K562 (cell line): ENCODE measurements around the gene FAM131C. TPM values are rescaled to one million over a fixed set of nuclear protein-coding genes. Genes with fewer than 3 reads are reported as not detected.

Source experiments
- KHSRP ChIP-seq: fragments of 450-650 bp; IDR thresholded peaks from 2 replicates; pipeline ENCODE4 v1.6.1; 2017
- MYBL2 ChIP-seq, 2 experiments: fragments of 450-650 bp in 1 of 2; sonication (generic) in 1 of 2; formaldehyde crosslinking in 1 of 2; IDR thresholded peaks; 2 replicates each; pipeline versions ENCODE4 v1.6.1 to v1.8.1; 2017 to 2022; ENCODE audit warnings: borderline replicate concordance in 1 of 2, inconsistent platforms in 1 of 2, low read depth in 1 of 2, mild to moderate bottlenecking in 1 of 2, missing genetic modification reagents in 1 of 2, moderate library complexity in 1 of 2
- NCOA4 ChIP-seq: fragments of 450-650 bp; IDR thresholded peaks from 2 replicates; pipeline ENCODE4 v1.6.1; 2018; ENCODE audit warnings: mild to moderate bottlenecking; ENCODE audit not compliant: partially characterized antibody
- NFIC ChIP-seq: fragments of 450-650 bp; IDR thresholded peaks from 2 replicates; pipeline ENCODE4 v1.6.1; 2017; ENCODE audit warnings: mild to moderate bottlenecking, inconsistent platforms
- NR2C2 ChIP-seq, 2 experiments: fragments of 200-800 bp in 1 of 2; sonication (Bioruptor generic) in 1 of 2; sonication (generic) in 1 of 2; formaldehyde crosslinking in 1 of 2; IDR thresholded peaks; 2 replicates each; pipeline versions ENCODE4 v1.6.1 to v1.8.0; 2016 to 2022; ENCODE audit warnings: mild to moderate bottlenecking in 1 of 2, missing compliant biosample characterization in 1 of 2, missing genetic modification characterization in 1 of 2, missing genetic modification reagents in 1 of 2
- POLR2AphosphoS2 ChIP-seq: IDR thresholded peaks from 2 replicates; pipeline ENCODE4 v1.6.1; 2012; ENCODE audit warnings: low read length, improper control_type of control experiment
- RHOXF2B ChIP-seq: fragments of 250-450 bp; sonication (Bioruptor Pico); conservative IDR thresholded peaks from 2 replicates; pipeline ENCODE4 v1.5.1; 2021
- SP1 ChIP-seq: sonication (generic); formaldehyde crosslinking; IDR thresholded peaks from 2 replicates; pipeline ENCODE4 v1.8.1; 2022; ENCODE audit warnings: mild to moderate bottlenecking, missing genetic modification reagents
- TCF7 ChIP-seq: sonication (generic); IDR thresholded peaks from 2 replicates; pipeline ENCODE4 v1.6.1; 2016; ENCODE audit warnings: antibody characterized with exemption, borderline replicate concordance
- WHSC1 ChIP-seq: IDR thresholded peaks from one replicate; pipeline ENCODE4 v1.6.1; 2012; ENCODE audit warnings: low read length, control low read depth, inconsistent platforms
- ZNF324 ChIP-seq: fragments of 250-450 bp; sonication (Bioruptor Pico); IDR thresholded peaks from 2 replicates; pipeline ENCODE4 v1.4.0; 2020; ENCODE audit warnings: mild to moderate bottlenecking
- ZNF347 ChIP-seq: fragments of 450-650 bp; formaldehyde crosslinking; IDR thresholded peaks from 2 replicates; pipeline ENCODE4 v1.4.0; 2020; ENCODE audit warnings: low read depth, mild to moderate bottlenecking, moderate library complexity
- polyA plus RNA-seq, 8 experiments: library from polyadenylated mRNA; depleted of rRNA in 4 of 8; stranded (reverse) in 5 of 8; unstranded in 3 of 8; fragments of >200 nt; fragmentation: Nextera tagmentation in 2 of 8; fragmentation: Illumina TruSeq in 1 of 8; extraction: Ambion mirVana in 2 of 8; extraction: Trizol in 1 of 8; gene quantifications; 2 replicates each; pipeline versions ENCODE4 v1.2.1 to v1.2.3, GENCODE V29; 2011 to 2014; ENCODE audit warnings: inconsistent platforms in 1 of 8, missing spikeins in 1 of 8
- total RNA-seq, 7 experiments: library from RNA; depleted of rRNA in 6 of 7; stranded (reverse); fragments of >200 nt in 6 of 7; fragmentation: Illumina TruSeq in 2 of 7; extraction: Trizol in 2 of 7; gene quantifications; 2 replicates each; pipeline versions ENCODE4 v1.2.1 to v1.2.3, GENCODE V29; 2011 to 2021; ENCODE audit warnings: low replicate concordance in 1 of 7
- TF ChIP-seq, protein P1 (sequence below): fragments of 450-650 bp; IDR thresholded peaks from 2 replicates; pipeline ENCODE4 v1.7.1; 2018; ENCODE audit warnings: mild to moderate bottlenecking, low read depth; ENCODE audit not compliant: partially characterized antibody
- TF ChIP-seq, protein P2 (sequence below): fragments of 450-650 bp; IDR thresholded peaks from 2 replicates; pipeline ENCODE4 v1.6.1; 2018; ENCODE audit warnings: mild to moderate bottlenecking, low read depth; ENCODE audit not compliant: partially characterized antibody
- TF ChIP-seq, protein P3 (sequence below): sonication (generic); formaldehyde crosslinking; IDR thresholded peaks from 2 replicates; pipeline ENCODE4 v1.9.0; 2022; ENCODE audit warnings: mild to moderate bottlenecking, missing genetic modification reagents
- TF ChIP-seq, protein P4 (sequence below): fragments of 450-650 bp; IDR thresholded peaks from 2 replicates; pipeline ENCODE4 v1.6.1; 2016; ENCODE audit warnings: borderline replicate concordance
- TF ChIP-seq, protein P5 (sequence below): IDR thresholded peaks from 3 replicates; pipeline ENCODE4 v1.6.1; 2011; ENCODE audit warnings: borderline replicate concordance, mild to moderate bottlenecking, moderate library complexity; ENCODE audit not compliant: insufficient read length; ENCODE audit errors: extremely low read depth

FAM131C gene
- total and polyA plus RNA-seq, 9 of the 15 experiments (the other 6 are each of a cell fraction or from before 2014, with no cell fraction given) = 0.10 to 0.29 (median 0.16) TPM; not detected in 6

DNA sequence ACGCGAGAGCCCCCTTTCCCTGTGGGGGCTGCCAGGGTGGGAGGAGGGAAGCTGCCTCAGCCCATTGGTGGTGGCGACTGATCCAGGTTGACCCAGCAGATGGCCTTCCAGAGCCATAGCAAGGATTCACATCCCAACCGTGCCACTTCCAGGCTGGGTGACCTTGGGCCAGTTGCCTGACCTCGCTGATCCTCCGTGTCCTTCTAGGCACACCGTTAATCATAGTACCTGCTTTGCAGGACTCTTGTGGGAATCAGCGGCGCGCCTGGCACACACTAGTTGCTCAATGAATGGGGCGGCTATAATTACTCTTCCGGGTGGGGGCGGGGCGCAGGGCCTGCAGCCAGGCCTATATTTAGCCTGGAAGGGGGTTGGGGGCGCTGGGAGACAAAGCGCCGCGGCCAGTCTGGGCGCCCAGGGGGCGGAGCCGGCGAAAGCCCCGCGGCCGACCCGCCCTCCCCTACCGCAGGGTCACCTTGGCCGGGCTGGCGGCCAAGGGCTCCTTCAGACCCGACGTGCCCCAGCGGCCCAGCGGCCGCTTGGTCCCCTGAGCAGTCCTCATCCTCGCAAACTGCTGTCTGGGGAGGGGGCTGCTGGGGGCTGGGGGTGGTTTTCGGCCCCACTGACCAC is 60.7 kb downstream of the FAM131C start (continued):
- TF ChIP-seq NFIC = peak; percentile 70
- no peak for TF ChIP-seq ZNF347
- no peak for TF ChIP-seq WHSC1
- TF ChIP-seq, protein P1, sequence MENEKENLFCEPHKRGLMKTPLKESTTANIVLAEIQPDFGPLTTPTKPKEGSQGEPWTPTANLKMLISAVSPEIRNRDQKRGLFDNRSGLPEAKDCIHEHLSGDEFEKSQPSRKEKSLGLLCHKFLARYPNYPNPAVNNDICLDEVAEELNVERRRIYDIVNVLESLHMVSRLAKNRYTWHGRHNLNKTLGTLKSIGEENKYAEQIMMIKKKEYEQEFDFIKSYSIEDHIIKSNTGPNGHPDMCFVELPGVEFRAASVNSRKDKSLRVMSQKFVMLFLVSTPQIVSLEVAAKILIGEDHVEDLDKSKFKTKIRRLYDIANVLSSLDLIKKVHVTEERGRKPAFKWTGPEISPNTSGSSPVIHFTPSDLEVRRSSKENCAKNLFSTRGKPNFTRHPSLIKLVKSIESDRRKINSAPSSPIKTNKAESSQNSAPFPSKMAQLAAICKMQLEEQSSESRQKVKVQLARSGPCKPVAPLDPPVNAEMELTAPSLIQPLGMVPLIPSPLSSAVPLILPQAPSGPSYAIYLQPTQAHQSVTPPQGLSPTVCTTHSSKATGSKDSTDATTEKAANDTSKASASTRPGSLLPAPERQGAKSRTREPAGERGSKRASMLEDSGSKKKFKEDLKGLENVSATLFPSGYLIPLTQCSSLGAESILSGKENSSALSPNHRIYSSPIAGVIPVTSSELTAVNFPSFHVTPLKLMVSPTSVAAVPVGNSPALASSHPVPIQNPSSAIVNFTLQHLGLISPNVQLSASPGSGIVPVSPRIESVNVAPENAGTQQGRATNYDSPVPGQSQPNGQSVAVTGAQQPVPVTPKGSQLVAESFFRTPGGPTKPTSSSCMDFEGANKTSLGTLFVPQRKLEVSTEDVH = no peak
- no peak for TF ChIP-seq TCF7
- TF ChIP-seq, protein P2, sequence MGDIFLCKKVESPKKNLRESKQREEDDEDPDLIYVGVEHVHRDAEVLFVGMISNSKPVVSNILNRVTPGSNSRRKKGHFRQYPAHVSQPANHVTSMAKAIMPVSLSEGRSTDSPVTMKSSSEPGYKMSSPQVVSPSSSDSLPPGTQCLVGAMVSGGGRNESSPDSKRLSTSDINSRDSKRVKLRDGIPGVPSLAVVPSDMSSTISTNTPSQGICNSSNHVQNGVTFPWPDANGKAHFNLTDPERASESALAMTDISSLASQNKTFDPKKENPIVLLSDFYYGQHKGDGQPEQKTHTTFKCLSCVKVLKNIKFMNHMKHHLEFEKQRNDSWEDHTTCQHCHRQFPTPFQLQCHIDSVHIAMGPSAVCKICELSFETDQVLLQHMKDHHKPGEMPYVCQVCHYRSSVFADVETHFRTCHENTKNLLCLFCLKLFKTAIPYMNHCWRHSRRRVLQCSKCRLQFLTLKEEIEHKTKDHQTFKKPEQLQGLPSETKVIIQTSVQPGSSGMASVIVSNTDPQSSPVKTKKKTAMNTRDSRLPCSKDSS = no peak
- TF ChIP-seq, protein P3, sequence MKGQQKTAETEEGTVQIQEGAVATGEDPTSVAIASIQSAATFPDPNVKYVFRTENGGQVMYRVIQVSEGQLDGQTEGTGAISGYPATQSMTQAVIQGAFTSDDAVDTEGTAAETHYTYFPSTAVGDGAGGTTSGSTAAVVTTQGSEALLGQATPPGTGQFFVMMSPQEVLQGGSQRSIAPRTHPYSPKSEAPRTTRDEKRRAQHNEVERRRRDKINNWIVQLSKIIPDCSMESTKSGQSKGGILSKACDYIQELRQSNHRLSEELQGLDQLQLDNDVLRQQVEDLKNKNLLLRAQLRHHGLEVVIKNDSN = no peak
- TF ChIP-seq, protein P4, sequence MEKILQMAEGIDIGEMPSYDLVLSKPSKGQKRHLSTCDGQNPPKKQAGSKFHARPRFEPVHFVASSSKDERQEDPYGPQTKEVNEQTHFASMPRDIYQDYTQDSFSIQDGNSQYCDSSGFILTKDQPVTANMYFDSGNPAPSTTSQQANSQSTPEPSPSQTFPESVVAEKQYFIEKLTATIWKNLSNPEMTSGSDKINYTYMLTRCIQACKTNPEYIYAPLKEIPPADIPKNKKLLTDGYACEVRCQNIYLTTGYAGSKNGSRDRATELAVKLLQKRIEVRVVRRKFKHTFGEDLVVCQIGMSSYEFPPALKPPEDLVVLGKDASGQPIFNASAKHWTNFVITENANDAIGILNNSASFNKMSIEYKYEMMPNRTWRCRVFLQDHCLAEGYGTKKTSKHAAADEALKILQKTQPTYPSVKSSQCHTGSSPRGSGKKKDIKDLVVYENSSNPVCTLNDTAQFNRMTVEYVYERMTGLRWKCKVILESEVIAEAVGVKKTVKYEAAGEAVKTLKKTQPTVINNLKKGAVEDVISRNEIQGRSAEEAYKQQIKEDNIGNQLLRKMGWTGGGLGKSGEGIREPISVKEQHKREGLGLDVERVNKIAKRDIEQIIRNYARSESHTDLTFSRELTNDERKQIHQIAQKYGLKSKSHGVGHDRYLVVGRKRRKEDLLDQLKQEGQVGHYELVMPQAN = no peak
- no peak; the same call in none of the 2 replicates for TF ChIP-seq SP1 (CRISPR knock-in tag)
- TF ChIP-seq ZNF324 (CRISPR knock-in tag) = no peak
- TF ChIP-seq MYBL2 (IDR thresholded peaks at IDR 0.05; ENCODE audit: low read depth) = no peak
- no peak for TF ChIP-seq MYBL2 (CRISPR knock-in tag; IDR thresholded peaks at IDR 0.05; ENCODE audit: borderline replicate concordance)
- peak; percentile 78 for TF ChIP-seq NR2C2 (CRISPR knock-in tag; IDR thresholded peaks at IDR 0.05)
- TF ChIP-seq NR2C2 (tag; IDR thresholded peaks at IDR 0.05) = peak; percentile 85
- TF ChIP-seq, protein P5, sequence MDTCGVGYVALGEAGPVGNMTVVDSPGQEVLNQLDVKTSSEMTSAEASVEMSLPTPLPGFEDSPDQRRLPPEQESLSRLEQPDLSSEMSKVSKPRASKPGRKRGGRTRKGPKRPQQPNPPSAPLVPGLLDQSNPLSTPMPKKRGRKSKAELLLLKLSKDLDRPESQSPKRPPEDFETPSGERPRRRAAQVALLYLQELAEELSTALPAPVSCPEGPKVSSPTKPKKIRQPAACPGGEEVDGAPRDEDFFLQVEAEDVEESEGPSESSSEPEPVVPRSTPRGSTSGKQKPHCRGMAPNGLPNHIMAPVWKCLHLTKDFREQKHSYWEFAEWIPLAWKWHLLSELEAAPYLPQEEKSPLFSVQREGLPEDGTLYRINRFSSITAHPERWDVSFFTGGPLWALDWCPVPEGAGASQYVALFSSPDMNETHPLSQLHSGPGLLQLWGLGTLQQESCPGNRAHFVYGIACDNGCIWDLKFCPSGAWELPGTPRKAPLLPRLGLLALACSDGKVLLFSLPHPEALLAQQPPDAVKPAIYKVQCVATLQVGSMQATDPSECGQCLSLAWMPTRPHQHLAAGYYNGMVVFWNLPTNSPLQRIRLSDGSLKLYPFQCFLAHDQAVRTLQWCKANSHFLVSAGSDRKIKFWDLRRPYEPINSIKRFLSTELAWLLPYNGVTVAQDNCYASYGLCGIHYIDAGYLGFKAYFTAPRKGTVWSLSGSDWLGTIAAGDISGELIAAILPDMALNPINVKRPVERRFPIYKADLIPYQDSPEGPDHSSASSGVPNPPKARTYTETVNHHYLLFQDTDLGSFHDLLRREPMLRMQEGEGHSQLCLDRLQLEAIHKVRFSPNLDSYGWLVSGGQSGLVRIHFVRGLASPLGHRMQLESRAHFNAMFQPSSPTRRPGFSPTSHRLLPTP = no peak
- TF ChIP-seq RHOXF2B (CRISPR knock-in tag) = no peak
- no peak for TF ChIP-seq NCOA4
- TF ChIP-seq POLR2AphosphoS2 = no peak
- TF ChIP-seq KHSRP = no peak
